HG03442 (cell line): Measurements from ENCODE around the gene SLC35A1.
"Not testable (repeated sequence)": the region's sequence is repeated elsewhere in the genome, so short reads cannot be mapped to it uniquely, and the experiment has no call there.

ENCODE experiments used
- ATAC-seq: cut with Tn5 transposase; IDR thresholded peaks from one replicate; pipeline ENCODE4 v1.9.1; 2021; ENCODE audit warnings: mild to moderate bottlenecking, moderate library complexity; ENCODE audit not compliant: unreplicated experiment

The SLC35A1 gene, protein sequence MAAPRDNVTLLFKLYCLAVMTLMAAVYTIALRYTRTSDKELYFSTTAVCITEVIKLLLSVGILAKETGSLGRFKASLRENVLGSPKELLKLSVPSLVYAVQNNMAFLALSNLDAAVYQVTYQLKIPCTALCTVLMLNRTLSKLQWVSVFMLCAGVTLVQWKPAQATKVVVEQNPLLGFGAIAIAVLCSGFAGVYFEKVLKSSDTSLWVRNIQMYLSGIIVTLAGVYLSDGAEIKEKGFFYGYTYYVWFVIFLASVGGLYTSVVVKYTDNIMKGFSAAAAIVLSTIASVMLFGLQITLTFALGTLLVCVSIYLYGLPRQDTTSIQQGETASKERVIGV

DNA sequence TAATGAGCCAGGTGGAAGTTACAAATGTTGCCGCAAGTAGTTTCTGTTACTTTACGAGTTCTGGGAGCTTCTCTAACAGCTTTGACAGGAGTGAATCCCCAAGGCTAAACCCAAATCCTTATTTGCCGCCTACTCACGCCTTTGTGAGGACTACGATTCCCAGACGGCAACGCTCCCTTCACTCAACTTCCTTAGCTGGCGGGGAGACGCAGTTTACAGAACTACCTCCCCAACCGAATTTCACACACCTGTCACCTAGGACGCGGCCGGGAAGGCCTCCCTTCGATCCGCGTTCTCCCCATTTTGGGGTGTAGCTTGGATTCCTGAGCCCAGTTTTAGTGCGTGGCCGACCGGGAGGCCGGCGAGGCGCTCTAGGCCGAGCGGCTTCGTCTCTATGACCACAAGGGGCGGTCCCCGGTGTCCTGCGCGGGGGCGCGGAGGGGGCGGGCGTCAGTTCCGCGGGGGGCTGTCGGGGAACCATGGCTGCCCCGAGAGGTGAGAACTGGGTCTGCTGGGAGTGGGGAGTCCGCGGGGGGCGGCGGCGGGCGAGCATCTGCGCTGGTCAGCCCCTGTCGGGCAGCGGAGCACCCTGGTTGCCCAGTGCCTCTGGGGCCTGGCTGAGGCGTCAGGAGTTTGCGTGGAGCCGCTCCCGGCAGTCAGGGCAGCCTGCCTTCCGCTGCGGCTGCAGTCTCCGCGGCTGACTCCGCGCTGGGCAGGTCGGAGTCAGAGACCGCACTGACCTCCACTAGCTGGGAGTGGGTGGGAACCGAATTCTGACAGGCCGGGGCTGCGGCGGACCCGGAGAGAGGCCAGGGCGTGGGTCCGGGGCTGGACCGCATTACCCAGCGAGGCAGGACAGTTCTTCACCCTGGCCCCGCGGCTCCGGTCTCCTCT, at the start of gene SLC35A1:
Gene SLC35A1, plus strand, starts transcription at position 450 of the 894 bp plus-strand sequence. Its CDS starts 30 bp downstream, at position 480.
- peak; percentile 94 for ATAC-seq

DNA sequence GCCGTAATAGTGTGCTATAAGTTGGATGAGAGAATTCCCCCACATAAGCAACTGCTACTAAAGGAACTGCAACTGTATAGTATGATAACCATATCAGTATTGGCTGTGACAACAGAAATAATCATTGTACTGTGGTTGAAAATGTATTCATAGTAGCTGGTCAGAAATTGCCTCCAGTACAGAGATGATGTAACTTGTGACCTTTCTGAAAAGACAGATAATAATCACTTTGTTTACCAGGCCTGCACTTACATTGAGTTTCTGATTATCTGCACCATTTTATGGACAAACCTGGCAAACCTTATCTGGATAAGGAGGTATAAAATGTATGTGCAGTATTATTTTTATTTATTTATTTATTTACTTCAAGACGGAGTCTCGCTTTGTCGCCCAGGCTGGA, 46.0 kb upstream of the SLC35A1 start:
- no peak for ATAC-seq

DNA sequence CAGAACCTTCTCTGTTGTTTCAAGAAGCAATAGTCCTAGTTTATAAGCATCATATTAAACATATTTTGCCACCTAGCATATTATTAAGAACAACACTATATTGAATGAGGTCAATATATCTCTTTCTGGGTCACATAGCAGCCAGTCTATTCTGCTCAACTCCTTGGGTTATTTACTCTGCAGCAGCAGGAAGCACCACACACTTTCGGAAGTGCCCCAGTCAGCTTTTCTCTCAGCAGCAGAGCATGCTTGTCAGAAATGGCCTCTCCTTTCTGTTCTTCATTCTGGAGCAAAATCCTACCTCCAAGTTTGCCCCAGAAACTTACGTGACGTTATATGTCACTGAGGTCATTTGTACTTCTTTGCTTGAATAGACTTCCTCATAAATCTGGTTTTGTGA, 42.3 kb upstream of the SLC35A1 start:
- ATAC-seq: no peak

DNA sequence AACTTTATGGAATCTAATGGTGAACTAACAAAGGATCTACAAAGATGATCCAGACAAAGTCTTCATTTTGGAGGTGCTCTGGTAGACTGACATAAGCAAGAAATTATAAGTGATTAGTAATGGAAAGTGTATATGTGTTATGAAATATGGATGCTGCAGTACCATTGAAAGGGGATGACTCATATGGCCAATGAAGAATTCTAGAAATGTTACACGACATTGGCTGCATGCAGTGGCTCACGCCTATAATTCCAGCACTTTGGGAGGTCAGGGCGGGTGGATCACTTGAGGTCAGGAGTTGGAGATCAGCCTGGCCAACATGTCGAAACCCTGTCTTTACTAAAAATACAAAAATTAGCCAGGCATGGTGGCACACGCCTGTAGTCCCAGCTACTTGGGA, 41.5 kb upstream of the SLC35A1 start:
- ATAC-seq: no peak

DNA sequence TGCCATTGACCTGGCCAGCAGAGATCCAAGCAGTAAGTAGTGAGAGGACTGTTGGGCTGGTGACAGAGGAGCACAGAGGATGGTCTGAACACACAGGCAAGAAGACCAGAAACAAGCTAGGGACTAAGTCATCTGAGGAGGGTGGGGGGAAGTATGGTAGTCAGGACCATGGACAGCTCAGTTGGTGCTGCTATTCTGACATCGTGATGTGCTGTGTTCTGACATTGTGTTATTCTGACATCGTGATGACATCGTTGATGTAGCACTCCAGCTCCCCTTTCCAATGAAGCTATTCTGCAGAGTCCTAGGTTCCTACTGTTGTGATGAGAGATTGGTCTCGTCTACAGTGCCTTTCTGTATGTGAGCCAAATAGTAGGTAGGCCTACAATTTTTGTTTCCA, 36.3 kb upstream of the SLC35A1 start:
- ATAC-seq: peak; percentile 53

DNA sequence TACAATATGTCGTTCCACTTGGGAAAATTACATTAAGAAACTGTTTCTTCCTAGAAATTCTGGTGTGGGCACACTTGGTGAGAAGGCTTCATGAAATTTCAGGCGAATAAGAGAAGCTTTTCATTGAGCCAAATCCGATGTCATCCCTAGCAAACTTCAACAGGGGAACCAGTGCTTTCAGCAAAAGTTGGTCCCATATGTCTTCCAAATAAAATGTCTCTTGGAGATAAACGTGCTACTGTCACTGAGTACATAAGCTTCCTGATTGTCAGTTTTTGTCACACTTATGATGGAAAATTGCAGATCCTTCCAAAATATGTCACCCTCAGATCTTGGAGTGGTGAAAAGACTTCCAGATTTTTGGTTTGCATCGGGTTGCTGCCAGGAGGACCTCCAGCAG, 31.1 kb upstream of the SLC35A1 start:
- no peak for ATAC-seq

DNA sequence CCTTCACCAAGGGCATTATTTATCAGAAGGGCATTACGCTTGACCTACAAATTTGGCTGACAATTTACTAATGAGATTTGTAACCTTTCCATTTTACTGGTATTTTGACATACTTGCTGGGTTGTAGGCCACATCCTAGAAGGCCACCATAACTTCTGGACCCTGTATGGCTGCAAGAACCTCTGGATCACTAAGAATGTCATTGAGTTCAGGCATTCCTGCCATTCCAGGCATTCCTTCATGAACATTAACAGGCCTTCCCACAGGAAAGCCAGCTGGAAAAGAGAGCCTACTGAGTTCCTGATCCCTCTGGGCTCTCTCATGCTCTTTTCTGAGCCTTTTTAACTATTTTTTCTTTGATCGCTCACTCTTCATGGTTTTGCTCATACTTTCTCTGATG, 28.4 kb upstream of the SLC35A1 start:
- no peak for ATAC-seq

DNA sequence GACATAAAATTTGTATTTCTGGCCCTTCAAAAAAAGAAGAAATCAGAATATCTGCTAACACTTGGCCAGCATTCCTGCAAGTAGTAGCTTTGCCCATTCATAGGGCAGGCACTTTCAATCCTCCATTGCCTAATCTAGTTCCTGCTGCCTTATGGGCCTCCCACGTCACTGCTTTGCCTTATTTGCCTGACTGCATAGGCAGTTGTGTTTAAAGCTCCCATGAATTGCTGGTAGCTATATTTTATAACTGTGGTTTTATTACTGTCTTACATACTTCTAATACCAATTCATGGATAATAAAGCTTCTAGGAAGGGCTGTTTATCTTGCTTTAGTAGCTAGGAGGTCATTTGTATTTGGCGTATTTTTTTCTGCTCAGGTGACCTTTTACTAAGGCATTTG, 7.7 kb upstream of the SLC35A1 start:
- ATAC-seq: no peak

DNA sequence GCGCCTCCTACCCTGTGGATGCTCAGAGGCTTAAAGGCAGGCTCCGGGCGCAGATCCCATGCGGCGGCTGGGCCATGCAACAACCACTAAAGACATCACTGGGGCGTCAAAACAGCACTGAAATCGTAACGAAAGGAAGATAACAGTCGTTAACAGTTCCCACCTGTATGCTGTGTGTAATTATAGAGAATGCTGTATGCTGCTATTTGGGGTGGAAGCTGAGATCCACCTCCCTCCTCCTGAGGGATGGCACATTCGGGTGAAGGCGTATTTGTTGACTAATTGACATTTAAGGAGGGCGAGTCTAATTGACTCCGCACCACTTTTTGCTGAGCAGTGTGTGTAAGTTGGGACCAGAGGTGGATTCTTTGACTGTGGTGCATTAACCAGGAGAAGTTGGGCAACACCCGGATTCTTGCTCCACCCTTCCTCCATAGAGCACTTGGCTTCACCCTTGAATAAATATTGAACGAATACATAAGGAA, 687 bp downstream of the SLC35A1 start:
- peak; percentile 60 for ATAC-seq

DNA sequence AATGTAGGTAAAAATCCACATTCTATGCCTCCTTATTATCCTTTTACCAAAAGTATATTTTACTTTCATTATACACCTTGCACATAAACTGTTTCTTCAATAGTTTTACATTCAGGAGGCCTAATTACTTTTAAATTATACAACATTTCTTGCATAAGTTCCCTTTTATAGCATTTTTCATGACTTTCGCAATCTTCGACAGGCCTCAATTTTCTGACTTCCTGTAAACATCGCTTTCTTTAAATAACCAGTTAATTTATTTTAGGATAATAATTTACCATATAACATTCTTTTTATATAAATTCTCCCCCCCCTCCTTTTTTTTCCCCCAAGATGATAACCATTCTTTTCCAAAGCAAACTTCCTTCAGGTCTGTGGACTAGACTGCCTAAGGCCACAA, 9.2 kb downstream of the SLC35A1 start:
- no peak for ATAC-seq

DNA sequence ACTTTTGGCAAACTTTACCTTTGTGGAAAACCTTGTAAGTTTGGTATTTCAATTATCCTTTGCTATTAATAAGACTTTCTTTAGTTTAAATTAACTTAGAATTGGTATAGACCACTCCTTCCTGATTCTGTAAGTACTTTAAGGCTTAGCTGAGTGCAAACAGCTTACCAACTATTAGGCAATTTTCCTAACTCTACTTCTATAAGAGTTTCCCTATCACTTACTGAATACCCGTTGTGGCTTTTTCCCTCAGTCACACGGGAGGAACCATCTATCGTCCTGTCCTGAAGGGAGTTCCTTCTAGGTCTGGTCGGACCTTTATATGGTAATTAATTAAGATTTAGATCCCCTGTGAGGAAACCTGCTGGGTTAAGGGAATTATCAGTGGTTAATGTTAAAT, 9.6 kb downstream of the SLC35A1 start:
- ATAC-seq: no peak

DNA sequence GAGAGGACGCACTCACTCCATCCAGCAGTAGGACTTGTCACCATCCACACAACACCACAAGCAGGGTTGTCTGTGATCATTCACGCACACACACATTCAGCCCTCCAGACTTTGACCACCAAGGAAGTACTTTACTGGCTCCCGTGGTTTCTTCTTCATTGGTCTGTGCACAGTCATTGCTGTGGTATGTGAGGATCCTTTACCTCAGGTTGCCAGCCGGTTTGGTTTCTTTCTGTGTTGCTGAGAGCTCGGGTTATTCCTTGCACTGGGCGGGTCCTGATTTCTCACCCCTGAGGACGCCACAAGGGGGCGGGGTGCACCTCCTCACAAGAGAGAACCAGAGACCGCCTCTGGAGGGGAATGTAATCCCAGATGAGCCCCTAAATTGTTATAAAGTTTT, 11.2 kb downstream of the SLC35A1 start:
- no peak for ATAC-seq

DNA sequence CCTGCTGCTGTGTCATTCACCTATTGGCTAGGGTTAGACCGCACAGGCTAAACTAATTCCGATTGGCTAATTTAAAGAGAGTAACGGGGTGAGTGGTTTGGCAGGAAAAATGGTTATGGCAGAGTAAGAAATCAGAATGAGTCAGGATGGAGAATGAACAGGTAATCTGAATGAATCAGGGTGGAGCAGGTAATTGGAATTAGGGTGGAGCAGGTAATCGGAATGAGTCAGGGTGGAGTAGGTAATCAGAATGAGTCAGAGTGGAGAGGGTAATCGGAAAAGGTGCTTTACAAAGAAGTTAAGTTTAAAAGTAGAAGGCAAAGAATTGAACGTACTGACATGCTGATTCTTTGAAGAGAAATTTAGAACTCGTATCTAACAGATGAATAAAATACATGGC, 11.7 kb downstream of the SLC35A1 start:
- no peak for ATAC-seq

DNA sequence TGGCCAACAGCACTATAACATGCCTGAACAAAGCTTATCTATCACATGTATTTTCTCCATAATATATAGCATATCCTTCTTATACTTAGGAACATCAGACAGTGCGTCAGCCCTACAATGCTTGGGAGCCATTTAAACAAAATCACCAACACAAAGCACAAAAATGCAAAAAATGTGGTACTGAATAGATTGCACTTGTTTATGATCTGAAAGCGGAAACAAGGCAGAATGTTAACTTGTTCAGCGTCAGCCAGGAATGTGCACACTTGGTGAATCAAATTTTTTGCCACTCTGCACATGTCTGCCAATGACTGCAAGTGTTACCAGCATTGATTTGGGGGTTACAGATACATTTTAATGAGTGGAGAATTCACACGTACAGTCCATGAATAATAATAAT, 14.8 kb downstream of the SLC35A1 start:
- no peak for ATAC-seq

DNA sequence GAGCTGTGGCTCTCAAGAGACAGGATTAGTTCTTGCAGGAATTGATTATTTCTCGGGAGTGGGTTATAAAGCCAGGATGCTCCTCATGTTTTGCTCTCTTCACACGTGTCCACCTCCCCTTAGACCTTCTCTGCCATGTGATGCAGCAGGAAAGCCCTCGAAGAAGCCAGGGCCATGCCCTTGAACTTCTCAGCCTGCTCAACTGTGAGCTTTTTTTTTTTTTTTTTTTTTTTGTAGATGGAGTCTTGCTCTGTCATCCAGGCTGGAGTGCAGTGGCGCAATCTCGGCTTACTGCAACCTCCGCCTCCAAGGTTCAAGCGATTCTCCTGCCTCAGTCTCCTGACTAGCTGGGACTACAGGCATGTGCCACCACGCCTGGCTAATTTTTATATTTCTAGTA, 16.6 kb downstream of the SLC35A1 start:
- ATAC-seq: not testable (repeated sequence)

DNA sequence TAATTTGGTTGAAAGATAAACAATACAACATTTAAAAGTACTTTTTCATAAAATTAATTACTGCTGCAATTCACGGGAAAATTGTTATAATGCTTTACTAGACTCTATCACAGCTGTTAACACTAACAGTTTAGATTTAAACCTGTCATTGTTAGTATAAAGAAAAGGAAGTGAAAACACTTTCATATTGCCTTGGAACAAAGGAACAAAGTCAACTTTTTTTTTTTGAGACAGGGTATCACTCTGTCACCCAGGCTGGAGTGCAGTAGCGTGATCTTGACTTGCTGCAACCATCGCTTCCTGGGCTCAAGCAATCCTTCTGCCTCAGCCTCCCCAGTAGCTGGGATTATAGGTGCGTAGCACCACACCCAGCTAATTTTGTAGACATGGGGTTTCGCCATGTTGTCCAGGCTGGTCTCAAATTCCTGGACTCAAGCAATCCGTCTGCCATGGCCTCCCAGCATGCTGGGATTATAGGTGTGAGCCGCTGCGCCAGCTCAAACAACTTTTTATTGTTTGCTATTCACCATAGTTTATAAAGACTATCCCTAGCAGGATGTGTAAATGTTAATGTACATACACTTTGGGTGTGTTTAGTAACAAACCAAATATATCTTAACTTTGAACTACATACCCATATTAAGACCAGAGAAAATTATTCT, 22.1 kb downstream of the SLC35A1 start:
- peak; percentile 69 for ATAC-seq

DNA sequence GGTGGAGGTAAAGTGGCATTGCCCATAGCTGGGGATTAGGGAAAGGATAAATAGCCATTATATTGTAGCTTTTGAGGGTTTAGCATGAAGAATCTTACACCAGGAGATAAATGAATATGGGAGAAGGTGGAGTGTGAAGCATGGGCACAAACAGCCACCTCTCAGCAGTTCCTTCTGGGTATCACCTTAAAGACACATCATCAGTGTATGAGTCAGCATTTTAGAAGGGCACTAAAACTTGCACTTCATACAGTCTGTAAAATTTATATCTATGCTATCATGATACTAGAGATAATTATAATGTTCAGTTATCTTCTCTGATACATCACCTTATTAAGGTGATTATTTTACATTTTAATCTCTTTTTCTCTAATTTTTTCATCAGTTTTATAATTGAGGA, 25.3 kb downstream of the SLC35A1 start:
- no peak for ATAC-seq

DNA sequence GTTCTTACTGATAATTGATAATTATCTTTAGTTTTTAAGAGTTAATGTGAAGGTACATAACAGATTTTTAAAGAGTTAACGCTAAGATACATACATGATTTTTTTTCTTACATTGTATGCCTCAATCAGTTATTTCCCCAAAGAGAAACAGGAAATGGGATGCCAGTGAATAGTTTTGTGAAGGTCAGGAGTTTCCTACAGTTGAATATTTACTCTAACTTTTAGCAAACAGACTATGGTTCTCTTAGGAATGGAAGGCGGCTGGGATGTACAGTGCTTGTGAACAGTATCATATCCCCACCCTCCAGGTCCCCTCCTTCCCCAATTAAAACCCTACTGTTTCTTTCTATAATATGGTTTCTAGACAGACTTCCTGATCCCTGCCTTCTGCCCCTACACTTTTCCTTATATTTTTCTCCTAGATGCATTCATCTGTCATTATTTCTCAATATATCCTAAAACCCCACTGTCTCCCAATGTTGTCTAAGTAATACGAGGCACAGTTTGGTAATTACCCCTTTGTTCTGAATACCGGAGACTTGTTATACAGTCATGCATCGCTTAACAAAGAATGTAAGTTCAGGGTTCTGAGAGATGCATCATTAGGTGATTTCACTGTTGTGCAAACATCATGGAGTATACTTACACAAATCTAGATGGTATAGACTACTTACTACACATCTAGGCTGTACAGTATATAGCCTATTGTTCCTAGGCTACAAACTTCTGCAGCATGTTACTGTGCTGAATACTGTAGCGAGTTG, 29.2 kb downstream of the SLC35A1 start:
- ATAC-seq: no peak

DNA sequence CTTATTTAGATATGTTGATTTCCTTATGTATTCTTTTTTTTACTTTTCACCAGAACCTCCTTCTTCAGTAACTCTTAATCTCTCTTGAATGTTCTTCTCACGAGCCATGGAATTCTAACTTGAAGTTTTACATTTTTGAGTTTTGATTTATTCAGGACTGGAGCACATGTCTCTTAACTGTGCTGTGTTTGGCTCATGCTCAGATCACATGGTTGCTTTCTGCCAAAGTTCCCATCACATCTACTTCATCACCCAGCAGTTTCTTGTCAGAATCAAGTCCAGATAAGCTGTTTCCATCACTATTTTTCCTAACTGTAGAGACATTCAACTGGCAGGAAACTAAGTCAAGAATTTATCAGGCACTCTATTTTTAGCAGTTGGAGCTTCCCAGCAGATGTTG, 31.7 kb downstream of the SLC35A1 start:
- no peak for ATAC-seq

DNA sequence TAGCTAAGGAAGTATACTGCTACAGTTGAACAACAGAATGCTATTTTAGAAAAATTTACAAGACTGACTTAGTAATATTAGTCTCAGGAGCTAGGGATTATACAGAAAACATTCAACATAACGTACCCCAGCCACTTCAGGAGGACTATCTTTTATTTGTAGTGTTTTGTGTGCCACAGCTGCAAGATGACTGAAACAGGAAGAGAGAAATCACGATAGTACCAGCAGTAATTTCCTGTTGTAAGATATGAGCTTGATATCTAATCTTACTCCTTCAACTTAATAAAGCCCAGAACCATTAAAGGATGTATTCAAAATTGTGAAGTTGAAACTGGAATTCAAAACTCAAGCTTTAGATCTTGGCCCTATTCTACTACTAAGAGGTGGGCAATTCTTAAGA, 42.1 kb downstream of the SLC35A1 start:
- no peak for ATAC-seq

DNA sequence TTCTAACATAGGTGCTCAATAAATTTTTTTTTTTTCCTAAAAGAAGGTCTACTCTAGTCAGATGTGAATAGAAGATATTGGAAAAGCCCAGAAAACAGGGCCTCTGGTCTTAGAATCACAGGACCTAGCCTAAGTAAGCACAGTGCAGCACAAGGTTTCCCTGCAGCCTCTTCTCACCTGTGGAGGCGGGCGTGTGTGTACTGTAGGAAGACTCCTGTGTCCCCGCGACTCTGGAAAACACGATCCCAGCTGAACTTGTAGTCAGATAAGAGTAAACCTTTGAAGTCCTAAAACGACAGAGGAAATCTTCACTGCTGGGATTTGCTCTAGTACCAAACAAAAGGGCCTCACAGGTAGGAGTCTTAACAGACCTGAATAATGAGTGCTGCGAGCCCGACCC, 45.7 kb downstream of the SLC35A1 start:
- ATAC-seq: no peak
